WTC11 (cell line): Measurements from ENCODE around the gene CPOX. TPM values are rescaled to one million over a fixed set of nuclear protein-coding genes. Genes with fewer than 3 reads are reported as not detected.

ENCODE experiments used
- ATAC-seq: fragments of 200-7000 bp; cut with Tn5 transposase; 2 replicates; pipeline ENCODE4 v1.10.0; 2021; ENCODE audit warnings: mild to moderate bottlenecking, moderate library complexity
- CTCF ChIA-PET: fragments of 300-600 bp; sonication (Branson Sonifier 250); formaldehyde crosslinking; loops from one replicate; lab custom pipeline; 2021; ENCODE audit warnings: antibody characterized with exemption; lab: Charles Lee
- POLR2A ChIA-PET: fragments of 350-600 bp; sonication (Branson Sonifier 250); formaldehyde crosslinking; loops from one replicate; lab custom pipeline; 2021; ENCODE audit warnings: antibody characterized with exemption; lab: Charles Lee
- DNase-seq: peaks from one replicate; pipeline ENCODE4 v3.0.0; 2021; ENCODE audit warnings: low spot score
- H3K27ac Mint-ChIP-seq: 2 replicates; pipeline ENCODE4 v1.8.0; 2021; ENCODE audit warnings: mixed read lengths
- H3K27me3 Mint-ChIP-seq: 2 replicates; pipeline ENCODE4 v1.8.0; 2021; ENCODE audit warnings: low read depth, mild to moderate bottlenecking, moderate library complexity, mixed read lengths
- H3K36me3 Mint-ChIP-seq: 2 replicates; pipeline ENCODE4 v1.8.0; 2021; ENCODE audit warnings: mixed read lengths
- H3K4me1 Mint-ChIP-seq: 2 replicates; pipeline ENCODE4 v1.8.0; 2022; ENCODE audit warnings: mixed read lengths
- H3K4me3 Mint-ChIP-seq: 2 replicates; pipeline ENCODE4 v1.8.0; 2021; ENCODE audit warnings: mild to moderate bottlenecking, moderate library complexity, mixed read lengths
- H3K9me3 Mint-ChIP-seq: 2 replicates; pipeline ENCODE4 v1.8.0; 2021; ENCODE audit warnings: mixed read lengths
- ELF4 ChIP-seq: sonication (generic); formaldehyde crosslinking; IDR thresholded peaks from 2 replicates; pipeline ENCODE4 v1.8.1; 2022; ENCODE audit warnings: low read depth, mild to moderate bottlenecking, moderate library complexity, missing genetic modification reagents
- EMX1 ChIP-seq: fragments of 250-450 bp; sonication (Bioruptor Pico); IDR thresholded peaks from 2 replicates; pipeline ENCODE4 v1.8.0; 2021; ENCODE audit warnings: mild to moderate bottlenecking
- FOXJ3 ChIP-seq: sonication (generic); formaldehyde crosslinking; IDR thresholded peaks from 2 replicates; pipeline ENCODE4 v1.9.0; 2021; ENCODE audit warnings: missing genetic modification reagents, mild to moderate bottlenecking, borderline replicate concordance
- IRF2 ChIP-seq: sonication (generic); formaldehyde crosslinking; IDR thresholded peaks from 2 replicates; pipeline ENCODE4 v1.8.0; 2022; ENCODE audit warnings: low read depth, missing genetic modification reagents, borderline replicate concordance
- JUN ChIP-seq: sonication (generic); formaldehyde crosslinking; IDR thresholded peaks from 2 replicates; pipeline ENCODE4 v1.8.0; 2023; ENCODE audit warnings: mild to moderate bottlenecking, missing genetic modification reagents
- MXD4 ChIP-seq: fragments of 250-450 bp; sonication (Bioruptor Pico); IDR thresholded peaks from 2 replicates; pipeline ENCODE4 v1.8.0; 2021; ENCODE audit warnings: mild to moderate bottlenecking, moderate library complexity, borderline replicate concordance
- NR2C2 ChIP-seq: sonication (generic); formaldehyde crosslinking; IDR thresholded peaks from 2 replicates; pipeline ENCODE4 v1.8.0; 2022; ENCODE audit warnings: mild to moderate bottlenecking, missing genetic modification reagents
- SMAD4 ChIP-seq: sonication (generic); formaldehyde crosslinking; IDR thresholded peaks from 2 replicates; pipeline ENCODE4 v1.8.0; 2022; ENCODE audit warnings: mild to moderate bottlenecking, missing genetic modification reagents
- TCF7 ChIP-seq: sonication (generic); formaldehyde crosslinking; IDR thresholded peaks from 2 replicates; pipeline ENCODE4 v1.8.0; 2022; ENCODE audit warnings: mild to moderate bottlenecking, low read depth, missing genetic modification reagents, moderate library complexity
- ZNF396 ChIP-seq: fragments of 250-450 bp; sonication (Bioruptor Pico); IDR thresholded peaks from 2 replicates; pipeline ENCODE4 v1.8.0; 2021; ENCODE audit warnings: mild to moderate bottlenecking, moderate library complexity, borderline replicate concordance
- total RNA-seq: library from RNA; stranded (reverse); gene quantifications from 3 replicates; pipeline ENCODE4 v1.2.3, GENCODE V29; 2021
- TF ChIP-seq, protein P1 (sequence below): fragments of 250-450 bp; sonication (Bioruptor Pico); conservative IDR thresholded peaks from 2 replicates; pipeline ENCODE4 v1.9.0; 2021; ENCODE audit warnings: mild to moderate bottlenecking
- TF ChIP-seq, protein P2 (sequence below): sonication (generic); formaldehyde crosslinking; IDR thresholded peaks from 2 replicates; pipeline ENCODE4 v1.8.0; 2023; ENCODE audit warnings: missing genetic modification reagents
- TF ChIP-seq, protein P3 (sequence below): sonication (generic); formaldehyde crosslinking; IDR thresholded peaks from 2 replicates; pipeline ENCODE4 v1.8.0; 2022; ENCODE audit warnings: mild to moderate bottlenecking, missing genetic modification reagents
- TF ChIP-seq, protein P4 (sequence below): fragments of 250-450 bp; sonication (Bioruptor Pico); IDR thresholded peaks from 2 replicates; pipeline ENCODE4 v1.9.0; 2021; ENCODE audit warnings: mild to moderate bottlenecking, borderline replicate concordance
- TF ChIP-seq, protein P5 (sequence below): sonication (generic); formaldehyde crosslinking; IDR thresholded peaks from 2 replicates; pipeline ENCODE4 v1.8.1; 2023; ENCODE audit warnings: mild to moderate bottlenecking, missing genetic modification reagents
- TF ChIP-seq, protein P6 (sequence below): sonication (generic); formaldehyde crosslinking; IDR thresholded peaks from 2 replicates; pipeline ENCODE4 v1.8.1; 2022; ENCODE audit warnings: mild to moderate bottlenecking, missing genetic modification reagents, moderate library complexity, borderline replicate concordance
- TF ChIP-seq, protein P7 (sequence below): sonication (generic); formaldehyde crosslinking; IDR thresholded peaks from 2 replicates; pipeline ENCODE4 v1.8.1; 2023; ENCODE audit warnings: mild to moderate bottlenecking, missing genetic modification reagents

The CPOX gene
- total RNA-seq, 1 experiment from 2014 or later: 33.4 TPM

DNA sequence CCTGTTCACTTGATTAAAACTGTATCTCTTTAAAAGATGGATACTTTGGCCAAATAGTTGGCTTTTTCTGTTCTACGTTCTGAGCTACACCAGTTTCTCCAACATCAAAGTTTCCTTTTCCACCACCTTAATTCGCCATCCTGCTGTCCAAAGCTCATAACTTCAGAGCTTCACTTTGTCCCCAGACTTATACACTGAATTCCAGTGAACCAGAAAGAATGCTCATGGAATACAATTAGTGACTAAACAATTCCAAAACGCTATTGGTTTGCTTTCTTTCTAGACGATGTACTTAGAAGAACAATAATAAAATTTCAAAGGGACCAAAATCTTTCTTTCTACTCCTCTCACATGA is 38.4 kb downstream of the CPOX start:
- no peaks in the 10 kb centered on the region for H3K27me3 Mint-ChIP-seq
- CTCF ChIA-PET: no interaction called here
- H3K36me3 Mint-ChIP-seq: no peaks in the 10 kb centered on the region
- TF ChIP-seq MXD4 (no peak), FOXJ3 (CRISPR knock-in tag) (no peak), EMX1 (CRISPR knock-in tag) (no peak), NR2C2 (CRISPR knock-in tag) (no peak), TCF7 (no peak), IRF2 (CRISPR knock-in tag) (no peak), ZNF396 (CRISPR knock-in tag) (no peak), ELF4 (CRISPR knock-in tag) (no peak), SMAD4 (no peak), JUN (CRISPR knock-in tag) (no peak)
- TF ChIP-seq, protein P1, sequence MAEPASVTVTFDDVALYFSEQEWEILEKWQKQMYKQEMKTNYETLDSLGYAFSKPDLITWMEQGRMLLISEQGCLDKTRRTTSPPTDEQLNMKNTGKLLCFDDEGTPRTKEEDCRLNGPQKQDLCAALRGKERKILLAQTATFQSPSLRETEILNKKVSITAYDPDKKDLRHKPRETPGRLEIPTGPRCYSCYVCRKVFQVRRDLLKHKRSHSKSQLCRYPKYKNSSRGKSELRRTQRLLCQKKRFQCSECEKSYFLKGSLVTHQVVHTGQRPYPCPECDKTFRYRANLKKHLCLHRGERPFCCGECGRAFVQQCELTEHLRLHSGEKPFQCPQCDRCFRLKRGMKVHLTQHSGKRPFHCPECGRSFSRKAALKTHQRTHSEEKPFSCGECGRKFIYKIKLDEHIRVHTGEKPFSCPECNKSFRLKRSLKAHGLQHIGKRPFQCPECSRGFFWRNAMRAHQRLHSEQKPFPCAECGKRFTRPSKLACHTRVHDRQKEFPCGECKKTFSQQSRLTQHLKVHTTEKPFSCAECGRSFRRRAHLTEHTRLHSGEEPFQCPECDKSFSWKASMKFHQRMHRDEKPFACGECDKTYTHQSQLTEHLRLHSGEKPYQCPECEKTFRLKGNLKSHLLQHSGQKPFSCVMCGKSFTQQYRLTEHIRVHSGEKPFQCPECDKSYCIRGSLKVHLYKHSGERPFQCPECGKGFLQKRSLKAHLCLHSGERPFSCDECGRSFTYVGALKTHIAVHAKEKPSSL (CRISPR knock-in tag): no peak
- TF ChIP-seq, protein P2, sequence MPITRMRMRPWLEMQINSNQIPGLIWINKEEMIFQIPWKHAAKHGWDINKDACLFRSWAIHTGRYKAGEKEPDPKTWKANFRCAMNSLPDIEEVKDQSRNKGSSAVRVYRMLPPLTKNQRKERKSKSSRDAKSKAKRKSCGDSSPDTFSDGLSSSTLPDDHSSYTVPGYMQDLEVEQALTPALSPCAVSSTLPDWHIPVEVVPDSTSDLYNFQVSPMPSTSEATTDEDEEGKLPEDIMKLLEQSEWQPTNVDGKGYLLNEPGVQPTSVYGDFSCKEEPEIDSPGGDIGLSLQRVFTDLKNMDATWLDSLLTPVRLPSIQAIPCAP (CRISPR knock-in tag): no peak
- TF ChIP-seq, protein P3, sequence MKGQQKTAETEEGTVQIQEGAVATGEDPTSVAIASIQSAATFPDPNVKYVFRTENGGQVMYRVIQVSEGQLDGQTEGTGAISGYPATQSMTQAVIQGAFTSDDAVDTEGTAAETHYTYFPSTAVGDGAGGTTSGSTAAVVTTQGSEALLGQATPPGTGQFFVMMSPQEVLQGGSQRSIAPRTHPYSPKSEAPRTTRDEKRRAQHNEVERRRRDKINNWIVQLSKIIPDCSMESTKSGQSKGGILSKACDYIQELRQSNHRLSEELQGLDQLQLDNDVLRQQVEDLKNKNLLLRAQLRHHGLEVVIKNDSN: no peak
- TF ChIP-seq, protein P4, sequence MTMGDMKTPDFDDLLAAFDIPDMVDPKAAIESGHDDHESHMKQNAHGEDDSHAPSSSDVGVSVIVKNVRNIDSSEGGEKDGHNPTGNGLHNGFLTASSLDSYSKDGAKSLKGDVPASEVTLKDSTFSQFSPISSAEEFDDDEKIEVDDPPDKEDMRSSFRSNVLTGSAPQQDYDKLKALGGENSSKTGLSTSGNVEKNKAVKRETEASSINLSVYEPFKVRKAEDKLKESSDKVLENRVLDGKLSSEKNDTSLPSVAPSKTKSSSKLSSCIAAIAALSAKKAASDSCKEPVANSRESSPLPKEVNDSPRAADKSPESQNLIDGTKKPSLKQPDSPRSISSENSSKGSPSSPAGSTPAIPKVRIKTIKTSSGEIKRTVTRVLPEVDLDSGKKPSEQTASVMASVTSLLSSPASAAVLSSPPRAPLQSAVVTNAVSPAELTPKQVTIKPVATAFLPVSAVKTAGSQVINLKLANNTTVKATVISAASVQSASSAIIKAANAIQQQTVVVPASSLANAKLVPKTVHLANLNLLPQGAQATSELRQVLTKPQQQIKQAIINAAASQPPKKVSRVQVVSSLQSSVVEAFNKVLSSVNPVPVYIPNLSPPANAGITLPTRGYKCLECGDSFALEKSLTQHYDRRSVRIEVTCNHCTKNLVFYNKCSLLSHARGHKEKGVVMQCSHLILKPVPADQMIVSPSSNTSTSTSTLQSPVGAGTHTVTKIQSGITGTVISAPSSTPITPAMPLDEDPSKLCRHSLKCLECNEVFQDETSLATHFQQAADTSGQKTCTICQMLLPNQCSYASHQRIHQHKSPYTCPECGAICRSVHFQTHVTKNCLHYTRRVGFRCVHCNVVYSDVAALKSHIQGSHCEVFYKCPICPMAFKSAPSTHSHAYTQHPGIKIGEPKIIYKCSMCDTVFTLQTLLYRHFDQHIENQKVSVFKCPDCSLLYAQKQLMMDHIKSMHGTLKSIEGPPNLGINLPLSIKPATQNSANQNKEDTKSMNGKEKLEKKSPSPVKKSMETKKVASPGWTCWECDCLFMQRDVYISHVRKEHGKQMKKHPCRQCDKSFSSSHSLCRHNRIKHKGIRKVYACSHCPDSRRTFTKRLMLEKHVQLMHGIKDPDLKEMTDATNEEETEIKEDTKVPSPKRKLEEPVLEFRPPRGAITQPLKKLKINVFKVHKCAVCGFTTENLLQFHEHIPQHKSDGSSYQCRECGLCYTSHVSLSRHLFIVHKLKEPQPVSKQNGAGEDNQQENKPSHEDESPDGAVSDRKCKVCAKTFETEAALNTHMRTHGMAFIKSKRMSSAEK (CRISPR knock-in tag): no peak
- TF ChIP-seq, protein P5, sequence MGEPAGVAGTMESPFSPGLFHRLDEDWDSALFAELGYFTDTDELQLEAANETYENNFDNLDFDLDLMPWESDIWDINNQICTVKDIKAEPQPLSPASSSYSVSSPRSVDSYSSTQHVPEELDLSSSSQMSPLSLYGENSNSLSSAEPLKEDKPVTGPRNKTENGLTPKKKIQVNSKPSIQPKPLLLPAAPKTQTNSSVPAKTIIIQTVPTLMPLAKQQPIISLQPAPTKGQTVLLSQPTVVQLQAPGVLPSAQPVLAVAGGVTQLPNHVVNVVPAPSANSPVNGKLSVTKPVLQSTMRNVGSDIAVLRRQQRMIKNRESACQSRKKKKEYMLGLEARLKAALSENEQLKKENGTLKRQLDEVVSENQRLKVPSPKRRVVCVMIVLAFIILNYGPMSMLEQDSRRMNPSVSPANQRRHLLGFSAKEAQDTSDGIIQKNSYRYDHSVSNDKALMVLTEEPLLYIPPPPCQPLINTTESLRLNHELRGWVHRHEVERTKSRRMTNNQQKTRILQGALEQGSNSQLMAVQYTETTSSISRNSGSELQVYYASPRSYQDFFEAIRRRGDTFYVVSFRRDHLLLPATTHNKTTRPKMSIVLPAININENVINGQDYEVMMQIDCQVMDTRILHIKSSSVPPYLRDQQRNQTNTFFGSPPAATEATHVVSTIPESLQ (CRISPR knock-in tag): no peak
- TF ChIP-seq, protein P6, sequence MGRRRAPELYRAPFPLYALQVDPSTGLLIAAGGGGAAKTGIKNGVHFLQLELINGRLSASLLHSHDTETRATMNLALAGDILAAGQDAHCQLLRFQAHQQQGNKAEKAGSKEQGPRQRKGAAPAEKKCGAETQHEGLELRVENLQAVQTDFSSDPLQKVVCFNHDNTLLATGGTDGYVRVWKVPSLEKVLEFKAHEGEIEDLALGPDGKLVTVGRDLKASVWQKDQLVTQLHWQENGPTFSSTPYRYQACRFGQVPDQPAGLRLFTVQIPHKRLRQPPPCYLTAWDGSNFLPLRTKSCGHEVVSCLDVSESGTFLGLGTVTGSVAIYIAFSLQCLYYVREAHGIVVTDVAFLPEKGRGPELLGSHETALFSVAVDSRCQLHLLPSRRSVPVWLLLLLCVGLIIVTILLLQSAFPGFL: no peak
- TF ChIP-seq, protein P7, sequence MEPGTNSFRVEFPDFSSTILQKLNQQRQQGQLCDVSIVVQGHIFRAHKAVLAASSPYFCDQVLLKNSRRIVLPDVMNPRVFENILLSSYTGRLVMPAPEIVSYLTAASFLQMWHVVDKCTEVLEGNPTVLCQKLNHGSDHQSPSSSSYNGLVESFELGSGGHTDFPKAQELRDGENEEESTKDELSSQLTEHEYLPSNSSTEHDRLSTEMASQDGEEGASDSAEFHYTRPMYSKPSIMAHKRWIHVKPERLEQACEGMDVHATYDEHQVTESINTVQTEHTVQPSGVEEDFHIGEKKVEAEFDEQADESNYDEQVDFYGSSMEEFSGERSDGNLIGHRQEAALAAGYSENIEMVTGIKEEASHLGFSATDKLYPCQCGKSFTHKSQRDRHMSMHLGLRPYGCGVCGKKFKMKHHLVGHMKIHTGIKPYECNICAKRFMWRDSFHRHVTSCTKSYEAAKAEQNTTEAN (CRISPR knock-in tag): no peak
- no peak overlapping the region for H3K4me3 Mint-ChIP-seq
- no peaks in the 10 kb centered on the region for H3K4me1 Mint-ChIP-seq
- H3K9me3 Mint-ChIP-seq: no peaks in the 10 kb centered on the region; the same call in 1 of the 2 replicates
- no peak overlapping the region for H3K27ac Mint-ChIP-seq
- POLR2A ChIA-PET: no interaction called here
- DNase-seq (no peak), ATAC-seq (no peak)
